ENCODE data around the gene MARCKS.

GRCh38 chr6:113842165-113842564 lies 15.0 kb upstream of the MARCKS start:
- TF ChIP-seq CTCF (IDR thresholded peaks at IDR 0.05 in 8 of 11, conservative IDR thresholded peaks at IDR 0.05 in 3 of 11) (no peak), POLR2AphosphoS5 (IDR thresholded peaks at IDR 0.05) (no peak)
